ENCODE data around the gene CDYL.

GRCh38 chr6:4932228-4932903 is 156.2 kb downstream of the CDYL start:
- TF ChIP-seq POLR2AphosphoS5 (IDR thresholded peaks at IDR 0.05): no peak
- TF ChIP-seq, protein P1, sequence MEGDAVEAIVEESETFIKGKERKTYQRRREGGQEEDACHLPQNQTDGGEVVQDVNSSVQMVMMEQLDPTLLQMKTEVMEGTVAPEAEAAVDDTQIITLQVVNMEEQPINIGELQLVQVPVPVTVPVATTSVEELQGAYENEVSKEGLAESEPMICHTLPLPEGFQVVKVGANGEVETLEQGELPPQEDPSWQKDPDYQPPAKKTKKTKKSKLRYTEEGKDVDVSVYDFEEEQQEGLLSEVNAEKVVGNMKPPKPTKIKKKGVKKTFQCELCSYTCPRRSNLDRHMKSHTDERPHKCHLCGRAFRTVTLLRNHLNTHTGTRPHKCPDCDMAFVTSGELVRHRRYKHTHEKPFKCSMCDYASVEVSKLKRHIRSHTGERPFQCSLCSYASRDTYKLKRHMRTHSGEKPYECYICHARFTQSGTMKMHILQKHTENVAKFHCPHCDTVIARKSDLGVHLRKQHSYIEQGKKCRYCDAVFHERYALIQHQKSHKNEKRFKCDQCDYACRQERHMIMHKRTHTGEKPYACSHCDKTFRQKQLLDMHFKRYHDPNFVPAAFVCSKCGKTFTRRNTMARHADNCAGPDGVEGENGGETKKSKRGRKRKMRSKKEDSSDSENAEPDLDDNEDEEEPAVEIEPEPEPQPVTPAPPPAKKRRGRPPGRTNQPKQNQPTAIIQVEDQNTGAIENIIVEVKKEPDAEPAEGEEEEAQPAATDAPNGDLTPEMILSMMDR (IDR thresholded peaks at IDR 0.05): no peak
- no peak for TF ChIP-seq POLR2A (IDR thresholded peaks at IDR 0.05)
- TF ChIP-seq EP300 (IDR thresholded peaks at IDR 0.05): no peak
